ENCODE data around the gene CHD9. TPM values are rescaled to one million over a fixed set of nuclear protein-coding genes. Genes with fewer than 3 reads are reported as not detected.
A peak's percentile ranks its signal among the peaks of the same experiment; 100 is the strongest.

Gene CHD9
- total and polyA plus RNA-seq, 2 donors: 16.8 to 221 TPM

DNA sequence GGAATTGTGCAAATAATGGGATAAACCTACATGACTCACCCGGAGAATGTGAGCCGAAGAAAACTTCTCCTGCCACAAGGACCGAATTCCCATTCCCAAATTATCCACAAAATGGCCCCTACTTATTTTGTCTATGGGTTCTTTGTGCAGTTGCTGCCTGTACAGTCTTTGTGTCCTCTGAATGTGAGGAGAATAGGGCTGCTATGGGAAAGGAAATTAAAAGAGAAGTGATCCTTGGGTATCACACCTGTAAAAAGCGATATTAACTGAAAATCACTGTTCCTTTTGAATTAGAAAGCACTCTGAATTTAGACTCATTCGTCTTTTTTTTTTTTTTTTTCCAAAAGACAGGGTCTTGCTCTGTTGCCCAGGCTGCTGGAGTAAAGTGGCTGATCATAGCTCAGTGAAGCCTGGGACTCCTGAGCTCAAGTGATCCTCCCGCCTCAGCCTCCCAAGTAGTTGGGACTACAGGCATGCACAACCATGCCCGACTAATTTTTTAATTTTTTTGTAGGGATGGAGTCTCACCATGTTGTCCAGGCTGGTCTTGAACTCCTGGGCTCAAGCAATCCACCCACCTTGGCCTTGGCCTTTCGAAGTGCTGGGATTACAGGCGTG is 45.4 kb downstream of the CHD9 start:
- peak overlapping the region; percentile 81 for H3K27ac ChIP-seq (ENCODE audit: low read depth)
- WGBS: 60% methylated on average over 9 of the region's 9 CpGs
- no peaks in the 10 kb centered on the region for H3K4me1 ChIP-seq (ENCODE audit: insufficient read depth)
- H3K36me3 ChIP-seq (ENCODE audit: insufficient read depth): no peaks in the 10 kb centered on the region
- peak overlapping the region; percentile 29 for H3K4me3 ChIP-seq (ENCODE audit: low read depth, low read length)
- DNase-seq (ENCODE audit: extremely low spot score): no peak

GRCh38 chr16:53100889-53101288 is 46.1 kb downstream of the CHD9 start:
- H3K27ac ChIP-seq (ENCODE audit: low read depth): peak overlapping the region; percentile 81
- H3K4me3 ChIP-seq (ENCODE audit: low read depth, low read length): no peak overlapping the region
- DNase-seq (ENCODE audit: extremely low spot score): no peak
- no peaks in the 10 kb centered on the region for H3K4me1 ChIP-seq (ENCODE audit: insufficient read depth)
- 81% methylated on average over 1 of the region's 1 CpG for WGBS
- H3K36me3 ChIP-seq (ENCODE audit: insufficient read depth): no peaks in the 10 kb centered on the region

DNA sequence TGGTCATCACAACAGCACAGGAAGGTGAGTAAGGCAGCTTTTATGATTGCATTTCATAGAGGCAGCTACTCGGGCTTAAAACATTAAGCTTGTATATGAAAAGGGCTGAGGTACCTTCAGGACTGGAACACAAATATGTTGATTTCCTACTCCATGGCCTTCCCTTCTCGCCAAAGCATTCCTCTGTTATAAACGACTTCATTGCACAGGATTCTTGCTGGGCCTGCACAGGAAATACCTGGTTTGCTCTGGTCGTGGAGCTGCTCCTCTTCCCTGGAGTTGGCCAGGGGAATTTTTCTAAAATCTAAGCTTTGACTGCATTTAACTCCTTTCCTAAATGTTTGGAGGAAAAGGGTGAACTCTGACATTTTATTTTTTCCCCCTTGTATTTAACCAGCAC is 49.0 kb downstream of the CHD9 start:
- H3K4me1 ChIP-seq (ENCODE audit: insufficient read depth): no peaks in the 10 kb centered on the region
- H3K4me3 ChIP-seq (ENCODE audit: low read depth, low read length): no peak overlapping the region
- 66% methylated on average over 4 of the region's 4 CpGs for WGBS
- no peak overlapping the region for H3K27ac ChIP-seq (ENCODE audit: low read depth)
- DNase-seq (ENCODE audit: extremely low spot score): no peak
- no peaks in the 10 kb centered on the region for H3K36me3 ChIP-seq (ENCODE audit: insufficient read depth)

- H3K4me1 ChIP-seq (ENCODE audit: insufficient read depth): no peaks in the 10 kb centered on the region
- no peak overlapping the region for H3K4me3 ChIP-seq (ENCODE audit: low read depth, low read length)
- WGBS: 99% methylated on average over 5 of the region's 5 CpGs
- H3K36me3 ChIP-seq (ENCODE audit: insufficient read depth): no peaks in the 10 kb centered on the region
- no peak overlapping the region for H3K27ac ChIP-seq (ENCODE audit: low read depth)
- no peak for DNase-seq (ENCODE audit: extremely low spot score)
These were observed 50.8 kb downstream of the CHD9 start for GRCh38 chr16:53105565-53105964.

DNA sequence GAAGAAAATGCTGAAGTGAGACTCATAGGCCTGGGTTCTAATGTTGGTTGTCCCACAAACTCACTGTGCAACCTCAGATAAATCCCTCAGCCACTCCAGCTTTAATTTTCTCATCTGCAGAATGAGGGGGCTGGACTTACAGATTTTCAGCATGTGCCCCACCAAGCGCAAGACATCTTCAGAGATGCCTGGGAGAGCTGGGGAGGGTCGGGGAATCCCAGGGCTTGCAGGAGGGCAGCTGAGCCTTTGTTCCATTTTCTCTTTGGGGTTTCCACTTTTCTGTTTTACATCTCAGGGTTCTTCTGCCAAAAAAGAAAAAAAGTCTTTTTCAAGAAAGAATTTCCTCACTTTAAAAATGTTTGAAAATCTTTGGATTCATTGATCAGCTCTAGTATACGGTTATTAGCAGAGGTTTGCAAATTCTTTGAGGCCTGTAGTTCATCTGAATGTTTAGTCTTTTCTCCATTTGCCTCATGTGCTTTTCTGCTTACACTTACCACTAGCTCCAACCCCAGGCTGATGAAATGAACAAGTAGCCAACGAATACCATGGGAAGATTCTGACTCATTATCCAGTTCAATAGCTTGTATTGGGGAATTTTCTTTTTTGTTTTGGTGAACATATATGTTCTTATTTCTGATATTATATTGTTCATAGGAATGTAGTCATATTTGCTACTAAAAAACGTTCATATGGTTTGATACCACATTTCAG is 56.4 kb downstream of the CHD9 start:
- no peak for DNase-seq (ENCODE audit: extremely low spot score)
- 74% methylated on average over 5 of the region's 5 CpGs for WGBS
- Histone ChIP-seq H3K36me3 (ENCODE audit: insufficient read depth) (peaks cover 2% of the 10 kb centered on the region), H3K4me1 (ENCODE audit: insufficient read depth) (no peaks in the 10 kb centered on the region), H3K27ac (ENCODE audit: low read depth) (no peak overlapping the region), H3K4me3 (ENCODE audit: low read depth, low read length) (no peak overlapping the region)

DNA sequence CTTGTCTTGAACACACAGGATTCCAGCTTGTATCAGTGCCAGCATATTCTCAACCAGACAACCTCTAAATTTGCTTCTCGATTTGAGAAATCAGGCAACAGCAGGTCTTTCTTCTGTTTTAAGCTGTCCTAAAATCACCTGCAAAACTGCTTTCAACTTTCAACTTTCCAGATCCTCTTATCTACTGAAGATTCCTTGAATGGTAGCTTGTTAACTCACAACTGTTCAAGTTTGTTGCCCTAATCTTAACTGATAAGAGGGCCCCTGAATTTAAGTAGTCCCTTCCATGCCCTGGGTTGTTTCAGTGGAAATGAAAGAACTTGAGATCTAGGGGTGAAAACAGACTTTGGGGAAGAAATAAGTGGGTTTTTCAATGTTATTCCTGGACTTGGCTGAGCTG is 57.2 kb downstream of the CHD9 start:
- 12% methylated on average over 1 of the region's 1 CpG for WGBS
- Histone ChIP-seq H3K27ac (ENCODE audit: low read depth) (no peak overlapping the region), H3K4me1 (ENCODE audit: insufficient read depth) (no peaks in the 10 kb centered on the region), H3K36me3 (ENCODE audit: insufficient read depth) (peaks cover 2% of the 10 kb centered on the region), H3K4me3 (ENCODE audit: low read depth, low read length) (no peak overlapping the region)
- no peak for DNase-seq (ENCODE audit: extremely low spot score)

DNA sequence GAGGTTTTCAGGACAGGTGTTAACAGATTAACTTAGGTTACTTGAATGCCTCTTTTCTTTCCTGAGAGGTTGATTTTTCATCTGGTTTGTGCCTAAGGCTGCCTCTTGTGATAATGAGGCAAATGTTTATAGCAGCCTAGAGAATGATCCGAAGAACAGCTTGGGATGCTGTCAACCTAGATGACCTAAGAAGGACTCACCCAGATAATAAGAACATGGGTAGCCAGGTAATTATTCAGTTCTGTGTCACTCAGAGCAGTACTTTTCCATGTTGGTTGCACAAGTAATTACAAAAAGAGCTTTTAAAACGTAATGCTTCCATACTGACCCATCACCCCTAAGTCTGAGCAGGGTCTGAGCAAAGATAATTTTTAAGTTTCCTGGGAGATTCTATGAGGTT is 60.3 kb downstream of the CHD9 start:
- H3K4me3 ChIP-seq (ENCODE audit: low read depth, low read length): no peak overlapping the region
- no peak for DNase-seq (ENCODE audit: extremely low spot score)
- 89% methylated on average over 2 of the region's 2 CpGs for WGBS

GRCh38 chr16:53115773-53116172 is 61.0 kb downstream of the CHD9 start:
- no peak for DNase-seq (ENCODE audit: extremely low spot score)
- no peaks in the 10 kb centered on the region for H3K4me1 ChIP-seq (ENCODE audit: insufficient read depth)
- H3K36me3 ChIP-seq (ENCODE audit: insufficient read depth): peaks cover 2% of the 10 kb centered on the region
- H3K4me3 ChIP-seq (ENCODE audit: low read depth, low read length): no peak overlapping the region
- 88% methylated on average over 4 of the region's 4 CpGs for WGBS
- no peak overlapping the region for H3K27ac ChIP-seq (ENCODE audit: low read depth)

More for the DNA sequence above, 60.3 kb downstream of the CHD9 start:
- Histone ChIP-seq H3K36me3 (ENCODE audit: insufficient read depth) (peaks cover 2% of the 10 kb centered on the region), H3K27ac (ENCODE audit: low read depth) (no peak overlapping the region), H3K4me1 (ENCODE audit: insufficient read depth) (no peaks in the 10 kb centered on the region)

GRCh38 chr16:53121043-53121620 is 66.3 kb downstream of the CHD9 start:
- Histone ChIP-seq H3K4me1 (ENCODE audit: insufficient read depth) (no peaks in the 10 kb centered on the region), H3K36me3 (ENCODE audit: insufficient read depth) (no peaks in the 10 kb centered on the region), H3K27ac (ENCODE audit: low read depth) (no peak overlapping the region), H3K4me3 (ENCODE audit: low read depth, low read length) (no peak overlapping the region)
- WGBS: 13% methylated on average over 2 of the region's 2 CpGs
- DNase-seq (ENCODE audit: extremely low spot score): no peak

- no peak overlapping the region for H3K4me3 ChIP-seq (ENCODE audit: low read depth, low read length)
- H3K36me3 ChIP-seq (ENCODE audit: insufficient read depth): no peaks in the 10 kb centered on the region
- WGBS: 12% methylated on average over 1 of the region's 1 CpG
- no peaks in the 10 kb centered on the region for H3K4me1 ChIP-seq (ENCODE audit: insufficient read depth)
- no peak overlapping the region for H3K27ac ChIP-seq (ENCODE audit: low read depth)
- DNase-seq (ENCODE audit: extremely low spot score): no peak
These were observed 66.9 kb downstream of the CHD9 start for GRCh38 chr16:53121661-53122060.

DNA sequence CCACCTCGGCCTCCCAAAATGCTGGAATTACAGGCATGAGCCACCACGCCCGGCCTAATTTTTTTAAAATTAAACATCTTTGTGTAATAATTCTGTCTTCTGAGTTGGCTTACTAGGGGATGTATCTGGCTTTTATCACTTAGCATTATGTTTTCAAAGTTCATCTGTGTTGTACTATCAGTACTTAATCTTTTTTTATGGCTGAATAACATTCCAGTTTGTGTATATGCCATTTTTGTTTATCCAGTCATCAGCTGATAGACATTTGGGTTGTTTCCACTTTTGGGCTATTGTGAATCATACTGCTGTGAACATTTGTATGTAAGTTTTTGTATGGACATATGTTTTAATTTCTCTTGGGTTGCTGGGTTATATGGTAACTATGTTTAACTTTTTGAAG is 69.0 kb downstream of the CHD9 start:
- Histone ChIP-seq H3K36me3 (ENCODE audit: insufficient read depth) (no peaks in the 10 kb centered on the region), H3K4me3 (ENCODE audit: low read depth, low read length) (no peak overlapping the region), H3K4me1 (ENCODE audit: insufficient read depth) (no peaks in the 10 kb centered on the region), H3K27ac (ENCODE audit: low read depth) (no peak overlapping the region)
- WGBS: 32% methylated on average over 3 of the region's 3 CpGs
- no peak for DNase-seq (ENCODE audit: extremely low spot score)

- WGBS: 93% methylated on average over 5 of the region's 5 CpGs
- Histone ChIP-seq H3K36me3 (ENCODE audit: insufficient read depth) (no peaks in the 10 kb centered on the region), H3K4me1 (ENCODE audit: insufficient read depth) (no peaks in the 10 kb centered on the region), H3K27ac (ENCODE audit: low read depth) (no peak overlapping the region), H3K4me3 (ENCODE audit: low read depth, low read length) (no peak overlapping the region)
- no peak for DNase-seq (ENCODE audit: extremely low spot score)
These were observed 71.6 kb downstream of the CHD9 start for GRCh38 chr16:53126390-53126789.

DNA sequence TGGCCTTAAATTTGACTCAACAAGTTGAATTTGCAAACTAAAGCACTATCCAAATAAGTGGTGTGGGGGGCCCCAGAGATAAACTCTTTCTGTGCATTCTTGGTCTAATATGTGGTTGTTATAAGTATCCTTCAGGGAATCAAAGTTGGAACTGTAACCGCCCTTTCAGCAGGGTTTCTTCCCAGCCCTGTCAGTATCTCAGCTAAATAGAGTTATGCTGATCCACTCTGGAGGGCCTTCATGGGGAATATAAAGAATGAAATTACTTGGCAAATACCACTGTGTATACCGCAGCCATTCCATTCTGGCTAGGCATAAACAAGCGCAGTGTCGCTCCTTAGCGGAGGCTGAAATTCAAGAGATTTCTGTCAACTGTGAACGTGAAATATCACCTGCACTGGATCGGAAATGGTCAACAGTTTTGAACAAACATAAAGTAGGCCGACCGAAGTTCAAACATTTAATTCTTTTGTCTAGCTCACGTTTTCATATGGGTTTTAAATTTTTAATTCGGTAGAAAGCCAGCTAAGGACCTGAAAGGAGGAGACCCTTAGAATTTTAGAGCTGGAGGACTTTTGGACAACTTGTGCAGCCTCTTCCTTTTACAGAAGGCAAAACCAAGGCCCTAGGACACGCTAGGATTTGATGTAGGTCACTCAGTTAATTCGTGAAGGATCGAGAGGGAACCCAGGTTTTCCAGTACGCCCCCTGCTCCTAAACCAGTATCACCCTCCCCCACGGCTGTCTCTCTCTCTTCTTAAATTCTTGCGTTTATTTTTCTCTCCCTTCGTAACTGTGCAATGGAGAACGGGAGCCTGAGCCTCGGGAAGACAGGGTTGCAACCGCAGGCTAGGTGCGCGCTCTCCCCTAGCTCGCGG is 74.7 kb downstream of the CHD9 start:
- peak overlapping the region; percentile 92 for H3K27ac ChIP-seq (ENCODE audit: low read depth)
- no peaks in the 10 kb centered on the region for H3K4me1 ChIP-seq (ENCODE audit: insufficient read depth)
- no peaks in the 10 kb centered on the region for H3K36me3 ChIP-seq (ENCODE audit: insufficient read depth)
- WGBS: 18% methylated on average over 25 of the region's 25 CpGs
- H3K4me3 ChIP-seq (ENCODE audit: low read depth, low read length): peak overlapping the region; percentile 100
- peak; percentile 32 for DNase-seq (ENCODE audit: extremely low spot score)
